GM19025 (cell line): ENCODE data around the gene MRPL48.
"Not testable (repeated sequence)": the region's sequence is repeated elsewhere in the genome, so short reads cannot be mapped to it uniquely, and the experiment has no call there.

Source experiments
- ATAC-seq: cut with Tn5 transposase; IDR thresholded peaks from one replicate; pipeline ENCODE4 v1.9.1; 2021; ENCODE audit warnings: mild to moderate bottlenecking, low read depth, moderate library complexity; ENCODE audit not compliant: unreplicated experiment

The MRPL48 gene

GRCh38 chr11:73833067-73833466 is 45.4 kb downstream of the MRPL48 start:
- ATAC-seq = no peak

DNA sequence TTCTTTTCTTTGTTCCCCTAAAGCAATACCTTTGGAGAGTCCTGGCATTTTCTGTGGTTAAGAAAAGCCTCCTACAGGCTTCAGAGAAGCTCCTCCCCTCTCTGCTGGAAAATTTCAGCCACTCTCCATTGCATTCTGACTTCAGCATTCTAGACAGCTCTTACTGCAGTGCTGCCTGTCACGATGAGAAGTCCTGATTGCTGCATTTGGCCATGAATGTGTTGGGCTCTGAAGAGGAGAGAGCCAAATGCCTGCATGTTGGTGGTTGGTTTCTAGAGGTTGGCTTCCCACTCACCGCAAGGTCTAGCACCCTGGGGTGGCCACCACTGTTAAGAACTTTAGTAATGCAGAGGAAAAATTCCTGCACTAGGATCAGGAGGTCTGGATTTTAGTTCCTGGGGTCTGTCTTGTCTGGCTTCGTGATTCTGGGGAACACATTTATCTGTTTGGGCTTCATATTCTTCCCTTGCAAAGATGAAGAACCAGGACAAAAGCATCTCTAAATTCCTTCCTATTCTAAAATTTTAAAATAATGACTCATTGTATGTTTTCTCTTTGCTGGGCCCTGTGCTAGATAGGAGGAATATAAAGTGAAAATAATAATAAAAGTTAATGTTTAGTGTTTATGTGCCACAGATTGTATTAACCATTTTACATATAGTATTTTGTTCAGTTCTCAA is 50.9 kb downstream of the MRPL48 start:
- no peak for ATAC-seq

DNA sequence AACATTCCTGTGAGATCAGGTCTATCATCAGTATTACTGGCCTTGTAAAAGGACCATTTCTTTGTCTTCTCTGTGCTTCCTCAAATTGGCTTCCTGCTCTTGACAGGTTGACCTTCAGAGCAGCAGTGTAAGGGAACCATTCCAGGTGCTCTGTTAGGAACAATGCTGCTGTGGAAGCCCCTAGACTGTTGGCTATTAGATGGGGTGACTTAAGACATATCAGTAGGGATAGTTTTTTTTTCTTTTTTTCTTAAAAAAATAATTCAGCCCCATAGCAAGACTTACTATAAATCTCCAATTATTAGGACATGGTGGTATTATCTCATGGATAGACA is 51.4 kb downstream of the MRPL48 start:
- no peak for ATAC-seq

DNA sequence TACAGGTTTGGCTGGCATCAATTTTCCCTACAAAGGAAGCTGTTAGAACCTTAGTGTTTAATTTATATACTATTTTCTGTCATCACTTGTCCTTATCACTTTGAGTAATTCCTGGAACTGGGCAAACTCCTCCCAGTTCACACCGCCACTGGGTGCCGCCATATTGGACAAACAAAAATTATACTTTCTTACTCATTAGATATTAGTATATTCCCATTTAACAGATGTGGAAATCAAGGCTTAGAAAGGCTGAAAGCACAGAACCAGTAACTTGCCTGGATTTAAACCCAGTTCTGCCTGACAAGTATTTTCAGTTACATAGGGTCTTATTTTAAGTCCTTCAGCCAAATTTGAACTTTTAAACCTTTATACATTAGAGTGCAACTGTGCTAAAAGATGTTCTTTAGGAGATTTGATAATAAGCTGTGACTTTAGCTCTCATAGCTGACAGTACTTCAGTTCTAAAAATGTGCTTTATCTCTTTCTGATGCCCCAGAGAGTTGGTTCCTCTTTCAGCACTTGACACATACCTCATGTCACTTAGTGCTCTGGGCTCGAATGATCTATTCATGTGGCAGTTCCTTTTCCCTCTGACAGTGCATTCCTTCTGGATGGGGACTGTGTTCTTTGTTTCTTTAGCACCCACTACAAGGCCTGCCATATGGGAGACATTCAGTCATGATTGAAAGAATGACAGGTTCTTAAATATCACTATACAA is 63.5 kb downstream of the MRPL48 start:
- no peak for ATAC-seq

- no peak for ATAC-seq
These were observed 64.4 kb downstream of the MRPL48 start for GRCh38 chr11:73852049-73852448.

DNA sequence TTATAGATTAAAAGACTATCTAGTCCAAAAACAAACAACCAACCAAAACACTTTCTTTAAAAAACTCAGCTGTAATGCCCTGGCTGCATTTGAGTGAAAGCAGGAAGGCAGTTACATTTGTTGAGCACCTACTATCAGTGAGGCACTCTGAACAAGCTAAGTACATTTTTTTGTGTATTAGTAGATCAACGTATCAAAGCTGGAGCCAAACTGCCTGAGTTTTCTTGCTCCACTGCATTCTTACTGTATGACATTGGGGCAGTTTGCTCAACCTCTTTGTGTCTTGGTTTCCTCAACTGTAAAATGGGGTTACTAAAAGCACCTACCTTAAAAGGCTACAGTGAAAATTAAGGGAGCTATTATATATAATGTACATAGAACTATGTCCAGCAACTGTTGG is 67.0 kb downstream of the MRPL48 start:
- ATAC-seq = no peak

DNA sequence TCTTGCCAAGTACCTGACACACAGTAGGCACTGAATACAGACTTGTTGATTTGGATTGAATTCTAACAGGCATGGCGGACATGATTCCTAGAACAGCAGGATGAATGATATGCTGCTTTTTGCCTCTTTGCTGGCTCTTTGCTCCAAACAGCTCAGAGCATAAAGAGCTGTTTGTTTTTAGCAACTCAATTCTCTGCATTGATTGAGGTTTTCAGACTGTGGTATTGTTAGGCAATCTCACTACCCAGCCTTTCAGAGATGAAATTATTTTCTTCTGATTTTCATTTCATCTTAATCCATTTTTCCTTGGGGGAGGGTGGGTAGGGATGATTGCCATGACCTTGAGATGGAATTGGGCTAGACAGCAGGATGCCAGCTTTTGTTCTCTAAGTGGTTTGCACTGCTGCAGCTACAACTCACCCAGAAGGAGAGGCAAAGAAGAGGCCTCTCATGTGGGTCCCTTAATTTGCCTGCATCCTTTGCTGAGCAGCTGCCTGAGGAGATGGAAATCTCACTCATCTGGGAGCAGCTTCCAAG is 68.4 kb downstream of the MRPL48 start:
- ATAC-seq = no peak

GRCh38 chr11:73859671-73860070 is 72.0 kb downstream of the MRPL48 start:
- no peak for ATAC-seq

GRCh38 chr11:73860202-73860601 is 72.5 kb downstream of the MRPL48 start:
- no peak for ATAC-seq

DNA sequence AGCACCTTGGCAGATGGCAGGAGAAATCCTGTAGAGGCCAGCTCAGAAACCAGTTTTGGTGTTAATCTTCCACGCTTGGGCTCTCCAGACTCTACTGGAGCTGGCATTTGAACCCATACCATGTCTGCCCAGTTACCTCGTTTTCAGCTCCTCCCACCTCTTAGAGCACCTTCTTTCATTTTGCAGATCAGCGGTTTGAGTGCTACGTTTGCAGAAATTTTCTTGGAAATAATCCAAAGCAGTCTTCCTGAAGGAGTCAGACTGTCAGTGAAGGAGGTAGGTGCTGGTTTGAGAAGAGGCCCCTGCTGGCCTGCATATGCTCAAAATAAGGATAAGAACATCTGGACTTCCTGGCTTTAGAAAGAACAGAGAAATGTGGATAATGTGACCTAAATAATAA is 75.3 kb downstream of the MRPL48 start:
- no peak for ATAC-seq

GRCh38 chr11:73866095-73866579 is 78.5 kb downstream of the MRPL48 start:
- no peak for ATAC-seq

DNA sequence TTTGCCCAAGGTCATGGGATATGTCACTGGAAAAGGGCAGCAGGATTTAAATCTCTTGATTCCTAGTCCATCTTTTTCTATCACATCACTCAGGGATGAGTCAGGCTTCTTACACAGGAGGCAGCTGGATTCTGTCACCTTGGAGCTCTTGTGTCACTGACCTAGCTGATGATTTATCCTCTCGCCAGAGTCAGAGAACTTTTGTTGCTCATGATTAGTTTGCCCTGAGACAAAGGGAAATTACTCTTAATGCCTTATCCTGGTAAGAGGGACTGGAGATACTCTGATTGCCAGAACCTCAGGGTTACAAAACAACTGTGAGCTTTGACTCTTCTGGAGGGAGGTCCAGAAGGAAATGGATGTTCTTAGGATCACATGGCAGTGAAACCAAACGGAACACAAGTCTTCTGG is 78.9 kb downstream of the MRPL48 start:
- ATAC-seq = no peak

DNA sequence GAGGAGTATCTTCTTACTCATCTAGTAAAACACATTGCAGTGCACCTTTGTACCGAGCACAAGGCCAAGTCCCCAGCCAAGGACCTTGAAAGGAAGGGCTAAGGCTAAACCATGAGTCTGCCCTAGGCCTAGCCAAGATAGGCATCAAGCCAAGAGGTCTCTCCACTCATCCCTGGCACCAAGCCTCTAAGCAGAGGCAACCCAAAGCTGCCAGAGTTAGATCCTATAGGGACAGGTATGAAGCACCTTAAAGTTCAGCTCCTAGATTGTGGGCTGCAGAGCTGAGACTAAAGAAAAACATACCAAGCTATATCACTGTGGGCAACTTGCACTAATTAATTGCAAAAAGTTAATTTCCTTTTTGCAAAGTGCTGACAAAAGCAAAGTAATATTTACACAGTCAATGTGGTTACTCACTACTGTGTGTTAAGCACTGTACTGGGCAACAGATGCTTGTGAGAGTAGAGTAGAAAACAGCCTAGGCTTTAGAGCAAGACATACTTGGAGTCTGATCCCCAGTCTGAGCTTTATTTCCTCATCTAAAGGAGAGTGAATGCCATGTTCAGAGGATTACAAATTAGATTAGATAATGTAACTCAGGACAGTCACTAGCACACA is 81.8 kb downstream of the MRPL48 start:
- no peak for ATAC-seq

- ATAC-seq = no peak
These were observed 82.6 kb downstream of the MRPL48 start for GRCh38 chr11:73870261-73870660.

- ATAC-seq = no peak
These were observed 85.2 kb downstream of the MRPL48 start for GRCh38 chr11:73872749-73873357.

DNA sequence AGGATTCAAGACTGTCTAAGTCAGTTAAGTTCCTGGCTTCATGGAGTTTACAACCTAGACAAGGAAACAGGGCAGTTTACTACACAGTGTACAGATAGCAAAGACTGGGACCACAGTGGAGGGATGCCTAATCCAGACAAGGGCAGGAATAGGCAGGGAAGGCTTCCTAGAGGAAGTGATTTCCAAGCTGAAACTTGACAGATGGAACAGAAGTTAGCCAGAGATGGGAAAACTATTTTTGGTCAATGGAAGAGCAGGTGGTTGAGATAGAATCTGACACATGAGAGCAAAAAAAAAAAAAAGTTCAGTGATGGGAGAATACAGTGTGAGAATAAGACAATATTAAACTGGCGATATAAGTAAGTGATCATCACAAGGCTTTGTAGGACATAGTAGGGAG is 87.7 kb downstream of the MRPL48 start:
- no peak for ATAC-seq

DNA sequence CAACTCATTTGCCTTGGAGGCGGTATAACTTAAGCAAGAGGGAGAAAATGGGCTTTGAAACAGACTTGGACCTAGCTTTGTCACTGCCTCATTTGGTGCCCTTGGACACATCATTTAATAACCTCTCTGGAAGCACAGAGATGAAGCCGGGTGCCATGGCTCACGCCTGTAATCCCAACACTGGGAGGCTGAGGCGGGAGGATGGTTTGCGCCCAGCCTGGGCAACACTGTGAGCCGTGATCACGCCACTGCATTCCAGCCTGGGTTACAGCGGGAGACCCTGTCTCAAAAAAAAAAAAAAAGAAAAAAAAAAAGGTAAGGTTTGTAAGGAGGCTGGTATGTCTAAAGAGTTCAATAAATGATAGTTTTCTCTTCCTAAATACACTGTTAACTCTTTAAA is 88.2 kb downstream of the MRPL48 start:
- ATAC-seq = no peak

GRCh38 chr11:73876424-73877310 is 89.0 kb downstream of the MRPL48 start, which contains the start of the genes COA4 and PAAF1:
COA4 (minus strand) TSS chr11:73876846; CDS start chr11:73873378, 3,468 bp downstream.
PAAF1 (plus strand) TSS chr11:73876999; CDS start chr11:73877022, 23 bp downstream.
- ATAC-seq = peak; percentile 98

DNA sequence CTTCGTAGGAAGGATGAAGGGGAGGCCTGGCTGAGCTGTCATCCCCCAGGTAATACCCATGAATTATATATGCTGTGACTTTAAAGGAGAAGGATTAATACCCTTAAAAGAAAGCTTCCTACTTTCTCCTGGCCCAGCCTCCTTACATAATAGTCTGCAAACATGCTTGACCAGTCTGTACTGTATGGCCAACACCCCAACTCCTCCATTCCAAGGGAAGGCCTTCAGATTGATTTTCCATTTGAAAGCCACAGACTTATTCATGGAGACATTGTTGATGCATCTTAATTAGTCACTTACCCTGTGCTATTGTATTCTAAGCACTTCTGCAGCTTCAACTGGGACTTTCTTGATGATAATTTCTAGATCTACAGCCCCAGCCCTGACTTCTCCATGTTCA is 91.1 kb downstream of the MRPL48 start:
- no peak for ATAC-seq

DNA sequence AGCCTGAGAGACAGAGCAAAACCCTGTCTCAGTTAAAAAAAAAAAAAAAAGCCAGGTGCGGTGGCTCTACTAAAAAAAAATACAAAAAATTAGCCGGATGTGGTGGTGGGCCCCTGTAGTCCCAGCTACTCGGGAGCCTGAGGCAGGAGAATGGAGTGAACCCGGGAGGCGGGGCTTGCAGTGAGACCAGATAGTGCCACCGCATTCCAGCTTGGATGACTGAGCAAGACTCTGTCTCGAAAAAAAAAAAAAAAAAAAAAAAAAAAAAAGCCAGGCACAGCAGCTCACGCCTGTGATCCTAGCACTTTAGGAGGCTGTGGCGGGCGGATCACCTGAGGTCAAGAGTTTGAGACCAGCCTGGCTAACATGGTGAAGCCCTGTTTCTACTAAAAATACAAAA is 92.8 kb downstream of the MRPL48 start:
- not testable (repeated sequence) for ATAC-seq
